Measurements from ENCODE around the gene KDM4D.
"Not testable (repeated sequence)": the region's sequence is repeated elsewhere in the genome, so short reads cannot be mapped to it uniquely, and the experiment has no call there.

KDM4D gene

GRCh38 chr11:94956963-94957362, 16.5 kb upstream of the KDM4D start:
- DNase-seq (ENCODE audit: low read depth in 1 of 2, low spot score in 1 of 2) = no peak

- DNase-seq (ENCODE audit: low read depth in 1 of 2, low spot score in 1 of 2) = no peak
Measured at GRCh38 chr11:94958121-94958696, 15.3 kb upstream of the KDM4D start.

GRCh38 chr11:94959179-94959578, 14.3 kb upstream of the KDM4D start:
- no peak for DNase-seq (ENCODE audit: low read depth in 1 of 2, low spot score in 1 of 2)

GRCh38 chr11:94960488-94960887, 13.0 kb upstream of the KDM4D start:
- no peak for DNase-seq (ENCODE audit: low read depth in 1 of 2, low spot score in 1 of 2)

- DNase-seq (ENCODE audit: low read depth in 1 of 2, low spot score in 1 of 2) = no peak
Measured at GRCh38 chr11:94961255-94961654, 12.3 kb upstream of the KDM4D start.

- no peak for DNase-seq (ENCODE audit: low read depth in 1 of 2, low spot score in 1 of 2)
Measured at GRCh38 chr11:94964934-94965333, 8.6 kb upstream of the KDM4D start.

GRCh38 chr11:94968334-94968958, 5.1 kb upstream of the KDM4D start:
- no peak for DNase-seq (ENCODE audit: low read depth in 1 of 2, low spot score in 1 of 2)

- no peak for DNase-seq (ENCODE audit: low read depth in 1 of 2, low spot score in 1 of 2)
Measured at GRCh38 chr11:94972700-94973098, 810 bp upstream of the KDM4D start.

GRCh38 chr11:94974178-94974577, 669 bp downstream of the KDM4D start:
- no peak for DNase-seq (ENCODE audit: low read depth in 1 of 2, low spot score in 1 of 2)

- DNase-seq (ENCODE audit: low read depth in 1 of 2, low spot score in 1 of 2) = no peak
Measured at GRCh38 chr11:94975599-94975998, 2.1 kb downstream of the KDM4D start.

- DNase-seq (ENCODE audit: low read depth in 1 of 2, low spot score in 1 of 2) = no peak
Measured at GRCh38 chr11:94987378-94987777, 13.9 kb downstream of the KDM4D start.

- no peak for DNase-seq (ENCODE audit: low read depth in 1 of 2, low spot score in 1 of 2)
Measured at GRCh38 chr11:94988748-94989147, 15.2 kb downstream of the KDM4D start.

GRCh38 chr11:94993400-94993943, 20.0 kb downstream of the KDM4D start:
- DNase-seq (ENCODE audit: low read depth in 1 of 2, low spot score in 1 of 2) = no peak

- DNase-seq (ENCODE audit: low read depth in 1 of 2, low spot score in 1 of 2) = no peak
Measured at GRCh38 chr11:94997437-94997836, 23.9 kb downstream of the KDM4D start.

- no peak for DNase-seq (ENCODE audit: low read depth in 1 of 2, low spot score in 1 of 2)
Measured at GRCh38 chr11:94998285-94998684, 24.8 kb downstream of the KDM4D start.

- DNase-seq (ENCODE audit: low read depth in 1 of 2, low spot score in 1 of 2) = no peak
Measured at GRCh38 chr11:95003716-95004115, 30.2 kb downstream of the KDM4D start.

GRCh38 chr11:95005642-95006041, 32.1 kb downstream of the KDM4D start:
- no peak for DNase-seq (ENCODE audit: low read depth in 1 of 2, low spot score in 1 of 2)

- no peak for DNase-seq (ENCODE audit: low read depth in 1 of 2, low spot score in 1 of 2)
Measured at GRCh38 chr11:95011376-95011775, 37.9 kb downstream of the KDM4D start.

- no peak for DNase-seq (ENCODE audit: low read depth in 1 of 2, low spot score in 1 of 2)
Measured at GRCh38 chr11:95014184-95014821, 40.8 kb downstream of the KDM4D start.

- no peak for DNase-seq (ENCODE audit: low read depth in 1 of 2, low spot score in 1 of 2)
Measured at GRCh38 chr11:95016139-95016538, 42.6 kb downstream of the KDM4D start.

- not testable (repeated sequence) for DNase-seq (ENCODE audit: low read depth in 1 of 2, low spot score in 1 of 2)
Measured at GRCh38 chr11:95021468-95021867, 48.0 kb downstream of the KDM4D start.

GRCh38 chr11:95024958-95025357, 51.4 kb downstream of the KDM4D start, which contains the start of gene KDM4E:
KDM4E (plus strand) TSS chr11:95025258; CDS start chr11:95025558, 300 bp downstream.
- no peak for DNase-seq (ENCODE audit: low read depth in 1 of 2, low spot score in 1 of 2)
